WTC11 (cell line): ENCODE results near the gene SLIT2. TPM values are rescaled to one million over a fixed set of nuclear protein-coding genes. Genes with fewer than 3 reads are reported as not detected.
A peak's percentile ranks its signal among the peaks of the same experiment; 100 is the strongest.

ENCODE experiments used
- ATAC-seq: fragments of 200-7000 bp; cut with Tn5 transposase; 2 replicates; pipeline ENCODE4 v1.10.0; 2021; ENCODE audit warnings: mild to moderate bottlenecking, moderate library complexity
- CTCF ChIA-PET: fragments of 300-600 bp; sonication (Branson Sonifier 250); formaldehyde crosslinking; loops from one replicate; lab custom pipeline; 2021; ENCODE audit warnings: antibody characterized with exemption; lab: Charles Lee
- POLR2A ChIA-PET: fragments of 350-600 bp; sonication (Branson Sonifier 250); formaldehyde crosslinking; loops from one replicate; lab custom pipeline; 2021; ENCODE audit warnings: antibody characterized with exemption; lab: Charles Lee
- DNase-seq: peaks from one replicate; pipeline ENCODE4 v3.0.0; 2021; ENCODE audit warnings: low spot score
- H3K27ac Mint-ChIP-seq: 2 replicates; pipeline ENCODE4 v1.8.0; 2021; ENCODE audit warnings: mixed read lengths
- H3K27me3 Mint-ChIP-seq: 2 replicates; pipeline ENCODE4 v1.8.0; 2021; ENCODE audit warnings: low read depth, mild to moderate bottlenecking, moderate library complexity, mixed read lengths
- H3K36me3 Mint-ChIP-seq: 2 replicates; pipeline ENCODE4 v1.8.0; 2021; ENCODE audit warnings: mixed read lengths
- H3K4me1 Mint-ChIP-seq: 2 replicates; pipeline ENCODE4 v1.8.0; 2022; ENCODE audit warnings: mixed read lengths
- H3K4me3 Mint-ChIP-seq: 2 replicates; pipeline ENCODE4 v1.8.0; 2021; ENCODE audit warnings: mild to moderate bottlenecking, moderate library complexity, mixed read lengths
- H3K9me3 Mint-ChIP-seq: 2 replicates; pipeline ENCODE4 v1.8.0; 2021; ENCODE audit warnings: mixed read lengths
- ARID4B ChIP-seq: sonication (generic); formaldehyde crosslinking; IDR thresholded peaks from 2 replicates; pipeline ENCODE4 v1.8.0; 2023; ENCODE audit warnings: missing genetic modification reagents, mild to moderate bottlenecking, borderline replicate concordance
- CDX4 ChIP-seq: fragments of 250-450 bp; sonication (Bioruptor Pico); IDR thresholded peaks from 2 replicates; pipeline ENCODE4 v1.9.0; 2021; ENCODE audit warnings: moderate library complexity, mild to moderate bottlenecking, inconsistent platforms, borderline replicate concordance
- E2F5 ChIP-seq: sonication (generic); formaldehyde crosslinking; IDR thresholded peaks from 2 replicates; pipeline ENCODE4 v1.8.1; 2022; ENCODE audit warnings: mild to moderate bottlenecking, moderate library complexity, missing genetic modification reagents
- ETV6 ChIP-seq: sonication (generic); formaldehyde crosslinking; IDR thresholded peaks from 2 replicates; pipeline ENCODE4 v1.8.1; 2022; ENCODE audit warnings: mild to moderate bottlenecking, missing genetic modification reagents
- SMAD4 ChIP-seq: sonication (generic); formaldehyde crosslinking; IDR thresholded peaks from 2 replicates; pipeline ENCODE4 v1.8.0; 2022; ENCODE audit warnings: mild to moderate bottlenecking, missing genetic modification reagents
- USF2 ChIP-seq: sonication (generic); formaldehyde crosslinking; IDR thresholded peaks from 2 replicates; pipeline ENCODE4 v1.8.1; 2023; ENCODE audit warnings: mild to moderate bottlenecking, missing genetic modification reagents, moderate library complexity
- ZMAT4 ChIP-seq: fragments of 250-450 bp; sonication (Bioruptor Pico); IDR thresholded peaks from 2 replicates; pipeline ENCODE4 v1.9.0; 2021; ENCODE audit warnings: mild to moderate bottlenecking
- ZNF138 ChIP-seq: sonication (generic); formaldehyde crosslinking; conservative IDR thresholded peaks from 2 replicates; pipeline ENCODE4 v1.8.1; 2022; ENCODE audit warnings: mild to moderate bottlenecking, moderate library complexity, missing genetic modification reagents
- ZNF263 ChIP-seq: sonication (generic); formaldehyde crosslinking; IDR thresholded peaks from 2 replicates; pipeline ENCODE4 v1.8.1; 2022; ENCODE audit warnings: low read depth, mild to moderate bottlenecking, moderate library complexity, missing genetic modification reagents
- ZNF281 ChIP-seq: sonication (generic); formaldehyde crosslinking; IDR thresholded peaks from 2 replicates; pipeline ENCODE4 v1.8.0; 2023; ENCODE audit warnings: mild to moderate bottlenecking, missing genetic modification reagents
- ZNF425 ChIP-seq: fragments of 250-450 bp; sonication (Bioruptor Pico); conservative IDR thresholded peaks from 2 replicates; pipeline ENCODE4 v1.9.0; 2021; ENCODE audit warnings: mild to moderate bottlenecking
- ZNF532 ChIP-seq: fragments of 250-450 bp; sonication (Bioruptor Pico); IDR thresholded peaks from 2 replicates; pipeline ENCODE4 v1.9.0; 2021; ENCODE audit warnings: mild to moderate bottlenecking, borderline replicate concordance
- total RNA-seq: library from RNA; stranded (reverse); gene quantifications from 3 replicates; pipeline ENCODE4 v1.2.3, GENCODE V29; 2021

Gene SLIT2
- total RNA-seq, 1 experiment from 2014 or later, result 6.8 TPM

- TF ChIP-seq ZNF425 (CRISPR knock-in tag) (no peak), ZNF138 (CRISPR knock-in tag) (no peak)
- TF ChIP-seq, all 79 proteins: peak for 0
Observed at GRCh38 chr4:20264688-20265087, 13.0 kb downstream of the SLIT2 start (continued).

- Mint-ChIP-seq H3K9me3 (no peaks in the 10 kb centered on the region), H3K27ac (no peak overlapping the region), H3K36me3 (no peaks in the 10 kb centered on the region), H3K4me1 (peaks cover 2% of the 10 kb centered on the region), H3K27me3 (no peaks in the 10 kb centered on the region), H3K4me3 (no peak overlapping the region)
- CTCF ChIA-PET, result interaction anchor here (1.2 kb wide), 1 partner anchor 9 kb away, joined by 3 read pairs; no protein-coding TSS in a partner anchor
- POLR2A ChIA-PET, result no interaction called here
- TF ChIP-seq CDX4 (CRISPR knock-in tag) (no peak), ZNF281 (CRISPR knock-in tag) (no peak)
- ATAC-seq (no peak), DNase-seq (no peak)
Observed at GRCh38 chr4:20265726-20266125, 14.0 kb downstream of the SLIT2 start.

GRCh38 chr4:20266215-20267082 is 14.7 kb downstream of the SLIT2 start:
- Mint-ChIP-seq H3K9me3 (no peaks in the 10 kb centered on the region), H3K36me3 (no peaks in the 10 kb centered on the region), H3K27me3 (no peaks in the 10 kb centered on the region), H3K4me3 (no peak overlapping the region), H3K27ac (no peak overlapping the region; the same call in 1 of the 2 replicates), H3K4me1 (peaks cover 2% of the 10 kb centered on the region)
- CTCF ChIA-PET, result interaction anchor here (1.2 kb wide), 1 partner anchor 8 kb away, joined by 3 read pairs; no protein-coding TSS in a partner anchor
- no peak for DNase-seq
- peak; percentile 18; the same call in 1 of the 2 replicates for ATAC-seq
- POLR2A ChIA-PET, result no interaction called here
- no peak for TF ChIP-seq ZNF263 (CRISPR knock-in tag)
- TF ChIP-seq SMAD4 (CRISPR knock-in tag), result no peak
- TF ChIP-seq ARID4B (CRISPR knock-in tag), result no peak
- no peak for TF ChIP-seq E2F5 (CRISPR knock-in tag)
- TF ChIP-seq USF2, result no peak
- no peak for TF ChIP-seq ZMAT4 (CRISPR knock-in tag)
- TF ChIP-seq ZNF532, result no peak
- no peak for TF ChIP-seq ETV6 (CRISPR knock-in tag)
